Measurements from ENCODE around the gene POLD3. TPM values are rescaled to one million over a fixed set of nuclear protein-coding genes. Genes with fewer than 3 reads are reported as not detected.

Gene POLD3, protein sequence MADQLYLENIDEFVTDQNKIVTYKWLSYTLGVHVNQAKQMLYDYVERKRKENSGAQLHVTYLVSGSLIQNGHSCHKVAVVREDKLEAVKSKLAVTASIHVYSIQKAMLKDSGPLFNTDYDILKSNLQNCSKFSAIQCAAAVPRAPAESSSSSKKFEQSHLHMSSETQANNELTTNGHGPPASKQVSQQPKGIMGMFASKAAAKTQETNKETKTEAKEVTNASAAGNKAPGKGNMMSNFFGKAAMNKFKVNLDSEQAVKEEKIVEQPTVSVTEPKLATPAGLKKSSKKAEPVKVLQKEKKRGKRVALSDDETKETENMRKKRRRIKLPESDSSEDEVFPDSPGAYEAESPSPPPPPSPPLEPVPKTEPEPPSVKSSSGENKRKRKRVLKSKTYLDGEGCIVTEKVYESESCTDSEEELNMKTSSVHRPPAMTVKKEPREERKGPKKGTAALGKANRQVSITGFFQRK
- total RNA-seq: 15.0 TPM

GRCh38 chr11:74592441-74593362, at the start of gene POLD3:
Gene POLD3 (plus strand): TSS chr11:74592582. CDS start chr11:74592659, 77 bp downstream.
- peak; percentile 96 for DNase-seq

DNA sequence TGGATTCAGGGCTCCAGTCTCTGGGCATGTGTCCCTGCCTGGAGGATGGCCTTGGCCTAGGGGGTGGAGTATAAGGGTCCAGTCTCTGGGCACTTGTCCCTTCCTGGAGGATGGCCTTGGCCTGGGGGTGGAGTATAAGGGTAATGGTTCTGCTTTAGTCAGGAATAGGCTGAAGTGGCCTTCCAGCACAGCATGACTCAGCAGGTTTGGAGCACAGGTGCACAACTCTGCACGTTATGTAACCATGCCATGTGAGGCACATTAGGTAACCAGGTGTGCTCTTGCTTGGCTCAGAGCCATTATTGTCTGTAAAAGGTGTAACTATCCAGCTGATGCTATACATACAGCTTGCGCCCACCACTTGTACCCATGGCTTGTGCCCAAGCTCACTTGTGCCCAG, 48.4 kb upstream of the POLD3 start:
- no peak for DNase-seq

DNA sequence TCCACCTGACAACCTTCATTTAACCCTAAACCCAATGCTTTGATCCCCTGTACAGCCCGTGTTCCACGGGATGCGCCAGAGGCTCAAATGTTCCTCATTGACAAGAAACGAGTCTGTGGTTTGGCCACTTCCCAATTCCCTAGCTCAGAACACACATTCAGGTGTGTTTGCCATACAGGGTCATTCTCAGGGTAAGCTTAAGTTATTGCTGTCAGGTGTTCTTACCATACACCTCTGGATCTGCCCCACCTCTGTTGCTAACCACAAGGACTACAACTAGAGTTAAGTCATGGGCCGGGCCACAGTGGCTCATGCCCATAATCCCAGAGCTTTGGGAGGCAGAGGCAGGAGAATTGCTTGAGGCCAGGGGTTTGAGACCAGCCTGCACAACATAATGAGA, 45.6 kb upstream of the POLD3 start:
- DNase-seq: peak; percentile 49

- no peak for DNase-seq
Observed at GRCh38 chr11:74550991-74551753, 41.2 kb upstream of the POLD3 start.

DNA sequence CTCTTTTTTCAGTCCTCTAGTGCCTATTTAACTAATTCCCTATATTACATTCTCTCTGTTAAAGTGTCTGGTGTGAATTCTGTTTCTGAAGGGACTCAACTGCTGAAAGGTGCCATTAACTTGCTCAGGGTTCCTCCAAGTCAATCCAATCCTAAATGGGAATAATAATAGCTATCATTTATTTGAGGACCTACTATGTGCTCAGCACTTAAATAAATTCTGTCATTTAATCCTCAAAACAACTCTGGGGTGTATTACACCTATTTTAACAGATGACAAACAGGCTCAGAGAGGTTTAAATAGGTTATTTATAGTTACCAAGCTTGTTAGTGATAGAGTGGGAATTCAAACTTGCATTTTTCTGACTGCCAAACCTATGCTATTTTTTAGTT, 40.6 kb upstream of the POLD3 start:
- no peak for DNase-seq

- no peak for DNase-seq
Observed at GRCh38 chr11:74557526-74557925, 34.9 kb upstream of the POLD3 start.

- DNase-seq: no peak
Observed at GRCh38 chr11:74559110-74559933, 33.1 kb upstream of the POLD3 start.

- DNase-seq: no peak
Observed at GRCh38 chr11:74559934-74560309, 32.5 kb upstream of the POLD3 start.

DNA sequence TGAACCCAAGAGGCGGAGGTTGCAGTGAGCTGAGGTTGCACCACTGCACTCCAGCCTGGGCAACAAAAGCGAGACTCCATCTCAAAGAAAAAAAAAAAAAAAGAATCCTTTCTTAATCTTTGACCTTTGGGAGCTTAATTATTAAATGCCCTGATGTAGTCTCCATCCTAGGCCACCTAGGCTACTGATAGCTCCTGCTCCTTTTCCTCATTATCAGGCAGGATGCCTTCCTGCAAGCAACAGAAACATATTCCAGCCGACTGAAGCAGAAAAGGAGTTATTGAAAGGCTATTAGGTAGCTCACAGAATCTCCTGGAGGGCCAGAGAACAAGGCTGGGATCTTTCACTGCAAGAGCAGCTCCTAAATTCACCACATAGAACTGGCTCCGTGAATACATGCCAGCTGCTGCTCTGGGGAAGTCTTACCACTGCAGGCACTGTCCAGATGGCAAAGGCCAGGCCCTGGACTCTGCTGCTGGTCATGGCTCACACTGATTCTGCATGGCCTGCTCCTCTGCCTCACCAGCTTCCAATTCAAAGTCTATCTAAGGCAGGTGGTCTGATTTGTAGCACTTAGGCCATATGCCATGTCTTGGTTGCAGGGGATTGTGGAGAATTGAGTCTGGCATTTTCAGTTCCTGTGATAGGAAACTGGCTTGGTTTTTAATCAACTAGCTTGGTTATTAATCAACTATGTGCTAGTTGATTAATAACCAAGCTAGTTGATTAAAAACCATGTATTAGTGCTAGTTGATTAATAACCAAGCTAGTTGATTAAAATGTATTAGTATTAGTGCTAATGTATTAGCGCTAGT, 26.0 kb upstream of the POLD3 start:
- DNase-seq: peak; percentile 17

DNA sequence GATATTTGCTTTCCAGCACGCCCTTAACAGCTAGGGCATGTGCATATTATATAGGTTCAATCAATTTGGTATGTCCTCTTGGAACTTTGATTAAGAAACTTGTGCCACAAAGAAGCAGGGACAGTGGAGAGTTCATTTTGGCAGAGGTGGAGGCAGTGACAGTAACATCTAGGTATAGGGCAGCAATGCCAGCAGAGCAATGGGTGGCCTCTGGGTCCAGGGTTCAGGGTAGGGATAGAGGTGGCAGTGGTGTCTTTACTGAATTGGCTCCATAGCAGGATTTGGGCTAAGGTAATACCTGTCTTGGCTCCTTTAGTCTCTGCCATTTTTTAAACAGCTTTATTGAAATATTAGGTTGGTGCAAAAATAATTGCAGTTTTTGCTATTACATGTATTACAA, 24.4 kb upstream of the POLD3 start:
- no peak for DNase-seq

DNA sequence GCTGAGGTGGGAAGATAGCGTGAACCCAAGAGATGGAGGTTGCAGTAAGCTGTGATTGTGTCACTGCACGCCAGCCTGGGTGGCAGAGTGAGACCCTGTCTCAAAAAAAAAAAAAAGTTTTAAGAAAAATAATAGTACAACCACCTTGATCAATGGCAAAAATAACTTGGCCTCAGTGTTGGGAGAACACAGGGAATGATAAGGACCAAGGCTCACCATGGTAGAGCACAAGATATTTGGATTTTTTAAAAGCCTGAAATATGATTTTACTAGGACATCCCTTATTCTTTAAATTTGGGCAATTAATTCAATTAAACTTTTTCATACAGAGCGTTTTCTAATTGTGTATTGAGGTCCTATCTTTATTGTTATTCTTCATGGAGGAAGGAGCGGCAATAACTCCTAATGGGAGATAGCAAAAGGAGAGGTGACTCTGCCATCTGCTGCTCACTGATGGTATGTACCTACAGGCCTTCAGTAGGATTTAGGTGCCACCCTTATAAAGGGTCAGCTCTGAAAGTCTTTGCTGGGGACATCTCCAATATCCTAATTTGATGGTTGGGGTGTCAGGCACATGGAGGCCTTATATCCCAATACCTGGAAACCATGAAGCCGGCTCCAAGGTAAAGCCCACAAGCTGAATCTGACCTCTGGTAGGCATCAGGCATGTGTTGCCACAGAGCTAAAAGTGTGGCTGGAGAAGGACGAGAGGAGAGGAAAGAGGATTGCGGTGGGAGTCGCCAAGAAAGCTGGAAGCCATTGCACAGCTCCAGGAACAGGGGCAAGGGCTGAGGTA, 21.9 kb upstream of the POLD3 start:
- peak; percentile 56 for DNase-seq

- DNase-seq: no peak
Observed at GRCh38 chr11:74571062-74571399, 21.4 kb upstream of the POLD3 start.

GRCh38 chr11:74572349-74572748, 20.0 kb upstream of the POLD3 start:
- no peak for DNase-seq

DNA sequence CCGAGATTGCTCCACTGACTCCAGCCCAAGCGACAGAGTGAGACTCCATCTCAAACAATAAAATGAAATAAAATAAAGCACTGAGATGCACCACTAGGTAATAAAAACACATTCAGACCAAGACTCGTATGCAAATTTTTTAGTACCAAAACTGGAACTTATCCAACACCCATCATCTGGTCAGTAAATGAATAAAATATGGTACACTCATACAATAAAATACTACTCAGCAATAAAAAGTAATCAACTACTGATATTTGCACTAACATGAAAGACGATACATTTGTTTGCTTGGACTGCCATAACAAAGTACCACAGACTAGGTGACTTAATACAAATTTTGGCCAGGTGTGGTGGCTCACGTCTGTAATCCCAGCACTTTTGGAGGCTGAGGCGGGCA, 17.8 kb upstream of the POLD3 start:
- DNase-seq: no peak

- no peak for DNase-seq
Observed at GRCh38 chr11:74575999-74576398, 16.4 kb upstream of the POLD3 start.

DNA sequence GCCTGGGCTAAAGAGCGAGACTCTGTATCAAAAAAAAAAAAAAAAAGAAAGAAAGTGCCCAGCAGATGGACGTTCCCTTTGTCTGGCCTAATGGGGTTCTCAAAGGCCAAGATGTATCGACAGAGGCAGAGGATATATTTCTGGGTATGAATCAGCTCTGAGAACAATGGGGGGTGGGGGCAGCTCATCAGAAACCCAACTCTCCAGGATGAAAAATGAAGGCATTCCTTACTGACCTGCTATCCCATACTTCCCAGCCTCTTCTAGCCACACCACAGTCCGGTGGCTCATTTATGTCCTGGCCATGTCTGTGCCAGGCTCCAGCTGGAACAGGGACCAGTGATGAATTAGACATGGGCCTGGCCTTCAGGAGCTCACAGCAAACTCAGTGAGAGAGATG, 15.2 kb upstream of the POLD3 start:
- DNase-seq: no peak

DNA sequence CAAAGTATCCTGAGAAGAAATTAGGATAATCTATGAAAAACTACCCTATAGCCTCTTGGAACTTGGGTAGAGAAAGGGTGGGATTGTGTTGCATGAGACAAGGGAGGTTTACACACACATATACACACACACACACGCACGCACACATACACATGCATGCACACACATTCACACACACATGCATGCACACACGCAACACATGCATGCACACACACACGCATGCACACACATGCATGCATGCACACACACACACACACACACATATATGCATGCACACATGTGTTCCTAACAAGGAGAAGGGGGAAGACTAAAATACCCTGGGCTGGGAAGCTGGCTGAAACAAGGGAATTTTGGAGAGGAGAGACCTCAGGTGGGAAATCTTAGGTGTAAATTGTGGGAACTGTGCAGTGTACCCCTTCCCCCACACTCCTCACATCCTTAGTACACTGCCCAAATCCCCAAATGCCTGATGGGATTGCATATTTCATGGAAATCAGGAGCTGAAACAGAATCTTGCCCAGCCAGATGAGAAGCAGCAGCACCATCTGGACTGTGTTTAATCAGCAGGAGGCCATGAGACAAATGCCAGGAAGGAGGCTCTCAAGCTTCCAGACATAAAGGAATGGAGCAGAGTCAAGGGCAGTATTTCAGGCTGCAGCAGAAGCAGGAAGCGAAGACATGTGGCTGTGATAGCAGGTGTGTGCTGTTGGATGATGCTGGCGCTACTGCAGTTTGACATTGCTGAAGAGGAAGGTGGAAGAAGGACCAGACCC, 14.6 kb upstream of the POLD3 start:
- DNase-seq: peak; percentile 71

- no peak for DNase-seq
Observed at GRCh38 chr11:74579577-74580270, 12.7 kb upstream of the POLD3 start.
